ENCODE data around the gene CYP19A1. TPM values are rescaled to one million over a fixed set of nuclear protein-coding genes. Genes with fewer than 3 reads are reported as not detected.

CYP19A1 gene
- total and polyA plus RNA-seq, 9 of the 15 experiments (the other 6 are each of a cell fraction or from before 2014, with no cell fraction given), result 0.16 to 0.63 (median 0.47) TPM; not detected in 3

DNA sequence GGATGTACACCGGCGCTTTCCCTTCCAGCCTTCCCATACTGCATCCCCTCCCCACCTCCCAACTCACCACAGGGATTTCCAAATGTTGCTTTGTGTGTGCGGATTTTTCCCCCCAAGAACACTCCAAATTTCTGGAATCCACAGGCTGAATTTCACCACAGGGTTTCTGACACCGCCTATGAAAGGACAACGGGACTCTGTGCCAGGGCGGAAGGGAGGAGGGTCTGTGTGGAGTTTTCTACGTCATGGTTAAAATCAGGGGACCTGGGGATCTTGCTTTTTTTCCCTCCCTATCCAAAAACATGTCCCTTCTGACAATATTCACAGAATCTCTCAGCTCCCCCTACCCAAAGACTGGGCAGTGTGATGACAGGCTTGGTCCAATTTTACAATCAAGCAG is 14.6 kb downstream of the CYP19A1 start (continued):
- TF ChIP-seq ZBTB34 (CRISPR knock-in tag; IDR thresholded peaks at IDR 0.05), result no peak
- no peak for TF ChIP-seq TAL1 (IDR thresholded peaks at IDR 0.05)

DNA sequence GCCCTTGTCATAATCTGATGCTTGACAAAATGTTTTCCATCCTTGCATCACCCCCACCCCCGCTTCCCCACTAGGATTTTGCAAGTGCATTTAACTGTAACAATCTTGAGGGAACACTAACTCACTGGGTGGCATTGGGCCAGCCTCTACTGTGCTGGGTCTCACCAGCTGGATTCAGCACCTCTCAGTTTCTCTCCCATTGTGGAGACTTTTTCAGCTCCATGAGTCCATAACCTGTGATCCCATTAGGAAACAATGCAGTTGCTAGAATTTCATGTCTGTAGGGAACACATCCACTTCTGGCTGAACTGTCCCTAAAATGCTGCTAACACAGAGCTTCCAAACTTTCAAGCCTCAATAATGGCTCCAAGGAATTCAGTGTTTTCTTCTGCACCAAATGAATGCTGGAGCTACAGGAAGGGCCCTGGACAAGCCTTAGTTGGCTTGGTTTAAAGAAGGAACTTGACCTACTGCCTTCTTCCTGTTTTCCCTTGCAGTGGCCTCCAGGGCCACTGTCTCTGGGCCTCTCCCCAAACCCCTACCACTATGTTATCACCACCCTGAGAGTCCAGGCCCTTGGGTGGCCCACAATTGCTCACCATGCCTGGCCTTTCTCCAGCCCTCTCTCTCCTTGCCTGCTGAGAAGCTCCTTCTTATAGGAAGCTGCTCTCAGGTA is 15.6 kb downstream of the CYP19A1 start:
- Histone ChIP-seq H2AFZ (ENCODE audit: low read depth, low read length) (no peak overlapping the region), H3K9ac (ENCODE audit: insufficient read depth in 1 of 2, low read depth in 2 of 2, low read length in 2 of 2) (no peak overlapping the region), H3K27ac (ENCODE audit: extremely low read depth, low read depth, low read length) (no peak overlapping the region), H3K36me3 (ENCODE audit: control insufficient read depth, insufficient read depth, low read length) (no peaks in the 10 kb centered on the region), H3K27me3 (ENCODE audit: control insufficient read depth in 2 of 2, insufficient read depth in 2 of 2, low read length in 2 of 2) (peaks cover 3 to 12% of the 10 kb centered on the region in 2 experiments; a peak in 4 of 5 replicates), H3K4me2 (ENCODE audit: insufficient read depth, low read length) (no peak overlapping the region), H3K4me1 (replicated peaks in 1 of 2; ENCODE audit: control insufficient read depth in 2 of 2, insufficient read depth in 2 of 2, low read length in 2 of 2) (no peaks in the 10 kb centered on the region; a peak in 1 of 5 replicates), H3K9me1 (ENCODE audit: control insufficient read depth, insufficient read depth, low read length) (no peaks in the 10 kb centered on the region), H3K4me3 (no peak overlapping the region), H3K79me2 (ENCODE audit: control insufficient read depth, insufficient read depth, low read length) (no peaks in the 10 kb centered on the region), H4K20me1 (replicated peaks; ENCODE audit: control insufficient read depth, insufficient read depth, low read length) (no peaks in the 10 kb centered on the region; the same call in 1 of the 2 replicates), H3K9me3 (replicated peaks; ENCODE audit: control insufficient read depth, insufficient read depth, low read depth, low read length) (no peaks in the 10 kb centered on the region)
- intact Hi-C loops (cut with micrococcal nuclease) (no loop called here), in situ Hi-C loops (cut with MboI) (no loop called here)
- ATAC-seq (no peak; the same call in 2 of the 3 replicates), FAIRE-seq (no peak), DNase-seq (ENCODE audit: extremely low read depth in 1 of 4, low spot score in 3 of 4) (no peak)
- no TSS peak for BruUV-seq (replicated peaks)
- WGBS (ENCODE audit: insufficient coverage, low coverage, missing lambda C conversion rate), result 22% methylated on average over 1 of the region's 1 CpG
- POLR2A ChIA-PET, result interaction anchor here (0.7 to 0.8 kb wide), 2 partner anchors 39 to 193 kb away, joined by 3 read pairs; no protein-coding TSS in a partner anchor
- CTCF ChIA-PET (ENCODE audit: low intra/inter-chr PET ratio), result no interaction called here
- TF ChIP-seq SETDB1 (IDR thresholded peaks at IDR 0.05; ENCODE audit: low read length), result no peak
- no peak for TF ChIP-seq COPS2 (conservative IDR thresholded peaks at IDR 0.05)
- TF ChIP-seq RBM15 (IDR thresholded peaks at IDR 0.05; ENCODE audit: insufficient read depth, low read length), result no peak
- TF ChIP-seq GABPB1 (CRISPR knock-in tag; IDR thresholded peaks at IDR 0.05), result no peak
- no peak for TF ChIP-seq ZNF57 (CRISPR knock-in tag; IDR thresholded peaks at IDR 0.05)
- no peak for TF ChIP-seq CTBP1 (IDR thresholded peaks at IDR 0.05; ENCODE audit: borderline replicate concordance)
- no peak for TF ChIP-seq BACH1 (tag; IDR thresholded peaks at IDR 0.05)
- TF ChIP-seq ESRRB (CRISPR knock-in tag; IDR thresholded peaks at IDR 0.05; ENCODE audit: borderline replicate concordance), result no peak
- TF ChIP-seq PURB (CRISPR knock-in tag; IDR thresholded peaks at IDR 0.05; ENCODE audit: low read depth), result no peak
- TF ChIP-seq ELF4 (CRISPR knock-in tag; IDR thresholded peaks at IDR 0.05), result no peak
- TF ChIP-seq ZNF253 (CRISPR knock-in tag; conservative IDR thresholded peaks at IDR 0.05), result no peak

All from K562 (cell line).